Ascending aorta (tissue), 2 donors: ENCODE results near the gene DRG2. TPM values are rescaled to one million over a fixed set of nuclear protein-coding genes. Genes with fewer than 3 reads are reported as not detected.
A peak's percentile ranks its signal among the peaks of the same experiment; 100 is the strongest.

Experiments
- DNase-seq, 2 donors: peaks; one replicate each; pipeline ENCODE4 v3.0.0-alpha.2; 2019; ENCODE audit warnings: low spot score in 2 of 2
- H3K27ac ChIP-seq, 2 donors: fragments of 200-600 bp; sonication (generic); one replicate each; pipeline ENCODE4 v1.5.1; 2016 to 2017; ENCODE audit warnings: mild to moderate bottlenecking in 1 of 2
- H3K27me3 ChIP-seq: fragments of 200-600 bp; sonication (generic); one replicate; pipeline ENCODE4 v1.5.1; 2017
- H3K36me3 ChIP-seq, 2 donors: fragments of 200-600 bp; sonication (generic); one replicate each; pipeline ENCODE4 v1.5.1; 2016
- H3K4me1 ChIP-seq, 2 donors: fragments of 200-600 bp; sonication (generic); one replicate each; pipeline ENCODE4 v1.5.1; 2016 to 2017; ENCODE audit warnings: mild to moderate bottlenecking in 1 of 2
- H3K4me3 ChIP-seq, 2 donors: fragments of 200-600 bp; sonication (generic); one replicate each; pipeline ENCODE4 v1.5.1; 2016 to 2017; ENCODE audit warnings: mild to moderate bottlenecking in 1 of 2
- H3K9me3 ChIP-seq, 2 donors: fragments of 200-600 bp; sonication (generic); one replicate each; pipeline ENCODE4 v1.5.1; 2016
- CTCF ChIP-seq, 3 experiments: fragments of 200-600 bp in 2 of 3; fragments of 450-650 bp in 1 of 3; sonication (generic) in 2 of 3; IDR thresholded peaks; one replicate each; pipeline ENCODE4 v1.5.1; 2016 to 2019; ENCODE audit warnings: antibody characterized with exemption in 3 of 3, mild to moderate bottlenecking in 1 of 3, moderate library complexity in 1 of 3
- intact Hi-C: fragments of 100-400 bp; cut with DNase I; formaldehyde crosslinking; loops from one replicate; pipeline ENCODE4 v1.15.1; 2023
- total RNA-seq: library from RNA; depleted of rRNA; stranded (reverse); fragments of >200 nt; gene quantifications from one replicate; pipeline ENCODE4 v1.1.0, GENCODE V29; 2016

The DRG2 gene
- total RNA-seq, 1 donor from 2014 or later, result 118 TPM

GRCh38 chr17:18040261-18040858 is 47.4 kb upstream of the DRG2 start:
- intact Hi-C loops, result no loop called here
- Histone ChIP-seq H3K27ac (no peak overlapping the region), H3K27me3 (no peaks in the 10 kb centered on the region), H3K9me3 (no peaks in the 10 kb centered on the region), H3K4me3 (peak overlapping the region; percentile 93 to 98), H3K4me1 (peaks cover 3 to 18% of the 10 kb centered on the region in 2 donors), H3K36me3 (peaks cover 0 to 4% of the 10 kb centered on the region in 2 donors)
- no peak for TF ChIP-seq CTCF (IDR thresholded peaks at IDR 0.05)
- no peak for DNase-seq

GRCh38 chr17:18041776-18042175 is 46.0 kb upstream of the DRG2 start:
- Histone ChIP-seq H3K27ac (no peak overlapping the region), H3K9me3 (no peaks in the 10 kb centered on the region), H3K36me3 (peaks cover 10 to 15% of the 10 kb centered on the region in 2 donors), H3K4me1 (peaks cover 3 to 18% of the 10 kb centered on the region in 2 donors), H3K4me3 (no peak overlapping the region), H3K27me3 (no peaks in the 10 kb centered on the region)
- TF ChIP-seq CTCF (IDR thresholded peaks at IDR 0.05), result no peak
- no peak for DNase-seq
- intact Hi-C loops, result no loop called here

- no peaks in the 10 kb centered on the region for H3K27me3 ChIP-seq
- no peak for TF ChIP-seq CTCF (IDR thresholded peaks at IDR 0.05)
- no peak overlapping the region for H3K27ac ChIP-seq
- H3K4me1 ChIP-seq, result peaks cover 3 to 11% of the 10 kb centered on the region in 2 donors
- DNase-seq, result no peak
- H3K9me3 ChIP-seq, result no peaks in the 10 kb centered on the region
- peaks cover 14 to 25% of the 10 kb centered on the region in 2 donors for H3K36me3 ChIP-seq
- no peak overlapping the region for H3K4me3 ChIP-seq
- intact Hi-C loops, result no loop called here
Measured at GRCh38 chr17:18042983-18043382, 44.8 kb upstream of the DRG2 start.

- Histone ChIP-seq H3K36me3 (peaks cover 14 to 29% of the 10 kb centered on the region in 2 donors), H3K4me3 (no peak overlapping the region), H3K4me1 (peaks cover 0 to 8% of the 10 kb centered on the region in 2 donors), H3K27me3 (no peaks in the 10 kb centered on the region), H3K9me3 (no peaks in the 10 kb centered on the region), H3K27ac (no peak overlapping the region)
- TF ChIP-seq CTCF (IDR thresholded peaks at IDR 0.05), result no peak
- intact Hi-C loops, result no loop called here
- no peak for DNase-seq
Measured at GRCh38 chr17:18043491-18043890, 44.3 kb upstream of the DRG2 start.

GRCh38 chr17:18044609-18045008 is 43.1 kb upstream of the DRG2 start:
- Histone ChIP-seq H3K36me3 (peaks cover 14 to 35% of the 10 kb centered on the region in 2 donors), H3K9me3 (no peaks in the 10 kb centered on the region), H3K4me1 (peaks cover 0 to 8% of the 10 kb centered on the region in 2 donors), H3K27ac (no peak overlapping the region), H3K27me3 (no peaks in the 10 kb centered on the region), H3K4me3 (no peak overlapping the region)
- DNase-seq, result no peak
- intact Hi-C loops, result no loop called here
- no peak for TF ChIP-seq CTCF (IDR thresholded peaks at IDR 0.05)
